Ammon's horn (tissue), 1 donor: ENCODE measurements around the gene MGAT5.

Experiments used
- DNase-seq: peaks from one replicate; pipeline ENCODE4 v3.0.0-alpha.2; 2016; ENCODE audit warnings: low spot score

The MGAT5 gene

GRCh38 chr2:134417968-134418582 is 164.2 kb downstream of the MGAT5 start:
- DNase-seq: no peak

- DNase-seq: no peak
Measured at GRCh38 chr2:134420259-134420658, 166.4 kb downstream of the MGAT5 start.

GRCh38 chr2:134420920-134421319 is 167.0 kb downstream of the MGAT5 start:
- no peak for DNase-seq

GRCh38 chr2:134421556-134422328 is 167.9 kb downstream of the MGAT5 start:
- no peak for DNase-seq

GRCh38 chr2:134425724-134426496 is 172.0 kb downstream of the MGAT5 start:
- no peak for DNase-seq

GRCh38 chr2:134426721-134427120 is 172.8 kb downstream of the MGAT5 start:
- DNase-seq: no peak

GRCh38 chr2:134429886-134430285 is 176.0 kb downstream of the MGAT5 start:
- DNase-seq: no peak

- DNase-seq: no peak
Measured at GRCh38 chr2:134431838-134432434, 178.1 kb downstream of the MGAT5 start.

- DNase-seq: no peak
Measured at GRCh38 chr2:134432435-134432883, 178.6 kb downstream of the MGAT5 start.

- DNase-seq: no peak
Measured at GRCh38 chr2:134433469-134433868, 179.6 kb downstream of the MGAT5 start.

GRCh38 chr2:134433979-134434378 is 180.1 kb downstream of the MGAT5 start:
- peak; percentile 37 for DNase-seq

GRCh38 chr2:134435505-134435904 is 181.6 kb downstream of the MGAT5 start:
- DNase-seq: no peak

GRCh38 chr2:134435936-134436335 is 182.1 kb downstream of the MGAT5 start:
- DNase-seq: no peak

GRCh38 chr2:134436706-134437105 is 182.8 kb downstream of the MGAT5 start:
- no peak for DNase-seq

GRCh38 chr2:134438371-134438770 is 184.5 kb downstream of the MGAT5 start:
- DNase-seq: no peak

- DNase-seq: no peak
Measured at GRCh38 chr2:134440336-134440909, 186.6 kb downstream of the MGAT5 start.

- no peak for DNase-seq
Measured at GRCh38 chr2:134441153-134441863, 187.4 kb downstream of the MGAT5 start.

GRCh38 chr2:134443814-134444480 is 190.1 kb downstream of the MGAT5 start:
- DNase-seq: no peak

GRCh38 chr2:134445116-134445515 is 191.2 kb downstream of the MGAT5 start:
- DNase-seq: no peak

- no peak for DNase-seq
Measured at GRCh38 chr2:134445985-134446382, 192.1 kb downstream of the MGAT5 start.
